A673 (cell line): ENCODE measurements around the gene GAB2.

Experiments used
- EZH2 ChIP-seq: fragments of 200-600 bp; sonication (generic); IDR thresholded peaks from 2 replicates; pipeline ENCODE4 v1.6.1; 2017; ENCODE audit warnings: borderline replicate concordance, low read depth, mild to moderate bottlenecking, mixed read lengths, antibody characterized with exemption, low read length; ENCODE audit not compliant: poor library complexity, severe bottlenecking
- TF ChIP-seq, protein P1 (sequence below): fragments of 300-800, 200-600 bp; sonication (generic); conservative IDR thresholded peaks from 2 replicates; pipeline ENCODE4 v1.5.1; 2017; ENCODE audit warnings: low read depth, mild to moderate bottlenecking, antibody characterized with exemption, low read length, moderate library complexity, mixed read lengths

DNA sequence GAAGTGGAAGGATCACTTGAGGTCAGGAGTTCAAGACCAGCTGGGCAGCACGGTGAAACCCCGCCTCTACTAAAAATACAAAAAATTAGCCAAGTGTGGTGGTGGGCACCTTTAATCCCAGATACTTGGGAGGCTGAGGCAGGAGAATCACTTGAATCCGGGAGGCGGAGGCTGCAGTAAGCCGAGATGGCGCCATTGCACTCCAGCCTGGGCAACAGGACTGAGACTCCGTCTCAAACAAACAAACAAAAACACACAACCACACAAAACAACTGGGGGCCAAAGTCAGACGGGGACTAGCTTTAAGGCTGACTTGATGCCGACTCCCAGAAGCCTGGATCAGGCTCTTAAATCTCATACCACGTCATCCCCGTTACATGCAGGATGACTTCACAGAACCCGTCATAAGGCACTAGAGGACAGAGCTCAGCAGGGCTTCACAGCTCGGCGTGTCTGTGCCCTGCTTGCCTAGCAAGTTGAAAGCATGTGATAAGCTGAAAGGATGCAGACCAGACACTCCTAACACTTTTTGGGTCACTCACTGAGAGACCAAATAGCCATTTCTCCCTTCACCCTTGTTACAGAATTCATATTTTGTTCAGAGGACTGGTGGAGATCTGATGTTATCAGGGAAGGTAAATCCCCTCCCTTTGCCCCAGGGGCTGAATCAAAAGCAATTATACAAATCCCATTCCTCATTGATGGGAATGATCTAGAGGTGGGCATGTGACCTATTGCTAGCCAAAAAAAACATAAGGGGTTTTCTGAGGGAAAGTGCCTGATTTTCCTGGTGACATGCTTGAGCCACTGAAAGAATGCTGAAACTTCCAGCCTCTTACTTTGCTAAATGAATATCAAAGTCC lies 65.4 kb downstream of the GAB2 start:
- TF ChIP-seq EZH2 = no peak
- TF ChIP-seq, protein P1, sequence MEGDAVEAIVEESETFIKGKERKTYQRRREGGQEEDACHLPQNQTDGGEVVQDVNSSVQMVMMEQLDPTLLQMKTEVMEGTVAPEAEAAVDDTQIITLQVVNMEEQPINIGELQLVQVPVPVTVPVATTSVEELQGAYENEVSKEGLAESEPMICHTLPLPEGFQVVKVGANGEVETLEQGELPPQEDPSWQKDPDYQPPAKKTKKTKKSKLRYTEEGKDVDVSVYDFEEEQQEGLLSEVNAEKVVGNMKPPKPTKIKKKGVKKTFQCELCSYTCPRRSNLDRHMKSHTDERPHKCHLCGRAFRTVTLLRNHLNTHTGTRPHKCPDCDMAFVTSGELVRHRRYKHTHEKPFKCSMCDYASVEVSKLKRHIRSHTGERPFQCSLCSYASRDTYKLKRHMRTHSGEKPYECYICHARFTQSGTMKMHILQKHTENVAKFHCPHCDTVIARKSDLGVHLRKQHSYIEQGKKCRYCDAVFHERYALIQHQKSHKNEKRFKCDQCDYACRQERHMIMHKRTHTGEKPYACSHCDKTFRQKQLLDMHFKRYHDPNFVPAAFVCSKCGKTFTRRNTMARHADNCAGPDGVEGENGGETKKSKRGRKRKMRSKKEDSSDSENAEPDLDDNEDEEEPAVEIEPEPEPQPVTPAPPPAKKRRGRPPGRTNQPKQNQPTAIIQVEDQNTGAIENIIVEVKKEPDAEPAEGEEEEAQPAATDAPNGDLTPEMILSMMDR = no peak
